ENCODE data around the gene ATP6V0A4.
A peak's percentile ranks its signal among the peaks of the same experiment; 100 is the strongest.

ATP6V0A4 gene

DNA sequence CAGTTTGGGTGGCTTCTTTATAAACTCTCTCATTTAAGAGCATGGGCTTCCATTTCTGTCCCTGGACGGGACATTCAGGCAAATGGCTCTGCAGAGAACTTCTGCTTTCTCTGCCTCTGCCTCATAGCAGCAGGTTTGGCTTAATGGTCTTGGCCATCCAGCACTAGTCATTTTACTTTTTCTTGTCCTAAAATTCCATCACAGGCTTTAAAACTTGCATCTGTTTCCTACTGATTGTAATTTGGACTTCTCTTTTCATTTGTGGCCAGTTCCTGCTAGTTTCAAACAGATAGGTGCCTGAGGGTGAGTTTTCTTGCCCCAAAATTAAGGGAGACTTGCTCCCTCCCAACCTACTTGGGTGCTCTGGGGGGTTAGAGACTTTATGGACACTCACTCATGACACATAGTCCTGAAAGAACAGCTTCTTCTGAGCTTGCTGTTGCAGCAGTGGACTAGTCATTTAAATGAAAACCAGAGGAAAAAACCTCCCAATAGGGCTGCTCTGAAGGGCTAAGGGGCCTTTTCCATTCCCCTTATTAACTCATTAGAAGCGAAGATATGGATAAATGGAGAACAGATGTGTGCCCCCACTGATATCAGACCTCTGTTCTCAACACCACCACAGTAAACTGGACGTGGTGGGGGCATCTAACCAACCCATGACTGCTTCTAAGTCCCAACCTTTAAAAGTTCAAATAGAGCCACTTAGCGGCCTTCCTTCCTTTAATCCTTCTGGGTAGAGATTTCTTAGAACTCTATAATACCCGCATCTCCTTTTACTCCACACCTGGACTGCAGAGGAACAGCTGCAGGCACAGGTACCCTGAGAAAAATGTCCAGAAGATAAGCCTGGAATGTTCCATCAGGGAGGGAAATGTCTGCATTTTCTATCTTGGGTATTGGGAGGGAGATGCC is 135.7 kb downstream of the ATP6V0A4 start:
- DNase-seq, result no peak

DNA sequence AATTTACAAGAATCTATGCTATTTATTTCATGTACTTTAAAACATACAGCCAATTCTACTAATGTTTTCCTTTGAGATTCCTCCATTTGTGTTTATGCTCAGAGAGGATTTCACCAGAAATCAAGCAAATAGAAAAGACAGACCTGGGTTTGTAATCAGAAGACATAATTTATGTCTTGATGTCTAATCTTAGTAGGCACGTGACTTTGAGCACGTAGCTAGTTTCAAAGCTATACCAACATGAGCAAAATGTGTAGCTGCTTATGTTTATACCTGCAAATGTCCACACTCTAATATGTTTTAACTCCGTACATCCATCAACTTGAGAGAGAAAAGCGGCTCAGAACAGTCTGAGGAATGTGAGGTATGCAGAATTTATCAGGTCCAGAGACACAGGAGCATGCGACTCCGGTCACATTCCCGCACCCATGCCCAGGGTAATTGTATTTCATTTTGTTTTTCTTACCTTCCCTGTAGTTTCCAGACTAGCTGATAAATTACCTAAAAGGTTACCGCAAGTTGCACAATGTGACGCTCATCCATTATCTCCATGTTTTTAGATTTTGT is 136.8 kb downstream of the ATP6V0A4 start:
- DNase-seq, result peak; percentile 12

DNA sequence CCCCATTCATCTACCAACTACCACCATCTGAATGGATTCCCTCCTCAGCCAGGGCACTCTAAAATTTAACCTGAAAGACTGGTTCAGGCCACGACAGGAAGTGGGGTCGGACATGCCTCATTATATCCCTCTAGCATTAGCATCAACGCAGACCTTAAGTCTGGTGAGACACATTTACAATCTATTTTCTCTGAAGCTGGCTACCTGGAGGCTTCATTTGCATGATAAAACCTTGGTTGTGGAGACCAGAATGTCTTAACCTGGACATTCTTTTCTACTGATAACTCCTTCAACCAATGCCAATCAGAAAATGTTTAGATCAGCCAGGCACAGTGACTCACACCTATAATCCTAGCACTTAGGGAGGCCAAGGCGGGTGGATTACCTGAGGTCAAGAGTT is 139.1 kb downstream of the ATP6V0A4 start:
- no peak for DNase-seq

DNA sequence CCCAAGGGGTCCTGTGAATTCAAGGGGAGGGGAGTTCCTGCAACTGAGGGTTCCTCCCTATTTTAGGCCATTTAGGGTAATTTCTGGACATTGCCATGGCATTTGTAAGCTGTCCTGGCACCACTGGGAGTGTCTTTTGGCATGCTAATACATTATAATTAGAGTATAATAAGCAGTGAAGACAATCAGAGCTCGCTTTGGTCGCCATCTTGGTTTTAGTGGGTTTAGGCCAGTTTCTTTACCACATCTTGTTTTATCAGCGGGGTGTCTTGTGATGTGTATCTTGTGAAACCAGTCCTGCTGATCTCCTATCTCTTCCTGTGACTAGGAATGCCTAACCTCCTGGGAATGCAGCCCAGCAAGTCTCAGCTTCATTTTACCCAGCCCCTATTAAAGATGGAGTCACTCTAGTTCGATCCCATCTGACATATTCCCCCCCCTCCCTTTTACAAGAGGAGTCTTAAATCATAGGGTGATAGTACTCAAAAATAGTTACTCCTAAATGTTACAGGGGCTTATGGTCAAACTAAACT is 140.1 kb downstream of the ATP6V0A4 start:
- DNase-seq, result no peak

DNA sequence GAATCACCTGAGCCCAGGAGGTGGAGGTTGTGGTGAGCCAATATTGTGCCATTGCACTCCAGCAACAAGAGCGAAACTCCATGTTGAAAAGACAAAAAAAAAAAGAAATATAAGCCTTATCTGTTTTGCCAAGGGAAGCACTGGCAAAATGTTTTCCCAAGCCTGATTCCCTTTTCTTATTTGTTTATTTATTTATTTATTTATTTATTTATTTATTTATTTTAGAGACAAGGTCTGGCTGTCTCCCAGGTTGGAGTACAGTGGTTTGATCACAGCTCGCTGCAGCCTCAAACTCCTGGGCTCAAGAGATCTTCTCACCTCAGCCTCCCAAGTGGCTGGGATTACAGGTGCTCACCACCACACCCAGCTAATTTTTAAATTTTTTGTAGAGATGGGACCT is 141.0 kb downstream of the ATP6V0A4 start:
- no peak for DNase-seq
